ENCODE results near the gene TRIM38. TPM values are rescaled to one million over a fixed set of nuclear protein-coding genes. Genes with fewer than 3 reads are reported as not detected.

The TRIM38 gene
- total and polyA plus RNA-seq, 2 of the 13 experiments (the other 11 are each of a cell fraction or from before 2014, with no cell fraction given), result 2.5 to 3.1 TPM

DNA sequence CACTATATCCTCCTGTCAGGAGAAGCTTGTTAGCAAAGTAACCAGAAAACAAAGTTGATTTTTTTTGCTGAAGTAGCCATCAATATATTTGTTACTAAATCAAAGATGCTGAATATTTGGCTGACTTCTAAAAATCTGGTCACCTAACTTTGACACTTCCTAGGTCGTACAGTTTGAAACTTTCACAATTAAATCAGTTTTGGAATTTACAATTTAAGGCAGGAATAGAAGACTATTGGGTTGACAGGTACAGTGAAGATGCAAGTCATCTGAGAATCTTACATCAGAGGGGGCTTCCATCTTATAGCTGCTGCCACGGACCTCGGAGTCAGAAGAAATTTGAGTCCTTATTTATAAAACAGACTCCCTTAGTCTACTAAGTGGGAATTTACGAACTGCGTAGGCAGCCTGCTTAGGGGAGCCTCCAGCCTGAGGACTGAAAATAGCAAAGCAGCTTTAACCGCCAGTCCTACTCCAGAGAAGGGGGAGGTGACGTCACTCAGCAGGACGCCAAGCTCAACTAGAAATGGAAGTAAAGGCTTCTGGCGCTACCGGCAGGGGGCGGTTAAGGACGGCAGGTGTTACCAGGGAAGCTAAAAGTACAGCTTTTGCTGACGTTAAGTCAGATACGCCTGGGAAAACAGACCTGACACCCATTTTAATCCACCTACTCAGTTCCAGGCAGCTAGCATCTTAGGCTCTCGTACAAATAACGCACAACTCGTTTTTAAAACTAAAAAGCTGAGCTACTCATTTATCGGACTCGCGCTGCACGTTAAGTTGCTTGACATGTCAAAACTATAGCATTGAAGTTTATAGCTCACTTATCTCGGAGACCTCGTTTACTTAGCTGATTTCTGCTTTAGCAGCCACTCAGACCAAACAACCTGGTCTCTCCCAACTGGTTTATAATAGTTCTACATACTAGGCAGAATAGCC lies 63.6 kb downstream of the TRIM38 start (continued):
- 0 out of 2 replicates have a peak, but pooled peaks have one; percentile 62 for TF ChIP-seq PRDM10 (CRISPR knock-in tag; IDR thresholded peaks at IDR 0.05; ENCODE audit: low read depth)
- TF ChIP-seq ZNF382 (CRISPR knock-in tag; IDR thresholded peaks at IDR 0.05; ENCODE audit: borderline replicate concordance), result no peak
- 0 out of 2 replicates have a peak, but pooled peaks have one; percentile 10 for TF ChIP-seq MBNL3 (CRISPR knock-in tag; conservative IDR thresholded peaks at IDR 0.05)
- no peak; the same call in 1 of the 2 replicates for TF ChIP-seq ZNF124 (CRISPR knock-in tag; IDR thresholded peaks at IDR 0.05)
- no peak for TF ChIP-seq HNF4G (IDR thresholded peaks at IDR 0.05; ENCODE audit: borderline replicate concordance, low read depth, low read length)
- TF ChIP-seq HNF4G (CRISPR knock-in tag; IDR thresholded peaks at IDR 0.05; ENCODE audit: borderline replicate concordance, low read depth), result no peak
- no peak; the same call in 1 of the 2 replicates for TF ChIP-seq GTF2F1 (IDR thresholded peaks at IDR 0.05; ENCODE audit: low read length)
- TF ChIP-seq ZFY (CRISPR knock-in tag; IDR thresholded peaks at IDR 0.05), result no peak
- no peak for TF ChIP-seq FOXP1 (IDR thresholded peaks at IDR 0.05)
- no peak for TF ChIP-seq FOXP1 (CRISPR knock-in tag; IDR thresholded peaks at IDR 0.05)
- no peak for TF ChIP-seq SNAPC5 (CRISPR knock-in tag; IDR thresholded peaks at IDR 0.05; ENCODE audit: borderline replicate concordance)
- TF ChIP-seq NFE2L1 (CRISPR knock-in tag; IDR thresholded peaks at IDR 0.05; ENCODE audit: borderline replicate concordance), result no peak
- no peak for TF ChIP-seq GMEB1 (CRISPR knock-in tag; IDR thresholded peaks at IDR 0.05; ENCODE audit: borderline replicate concordance)
- TF ChIP-seq ZBTB8A (CRISPR knock-in tag; IDR thresholded peaks at IDR 0.05; ENCODE audit: borderline replicate concordance, low read depth), result no peak
- 0 out of 2 replicates have a peak, but pooled peaks have one; percentile 6 for TF ChIP-seq ZSCAN25 (CRISPR knock-in tag; IDR thresholded peaks at IDR 0.05)
- TF ChIP-seq, protein P1, sequence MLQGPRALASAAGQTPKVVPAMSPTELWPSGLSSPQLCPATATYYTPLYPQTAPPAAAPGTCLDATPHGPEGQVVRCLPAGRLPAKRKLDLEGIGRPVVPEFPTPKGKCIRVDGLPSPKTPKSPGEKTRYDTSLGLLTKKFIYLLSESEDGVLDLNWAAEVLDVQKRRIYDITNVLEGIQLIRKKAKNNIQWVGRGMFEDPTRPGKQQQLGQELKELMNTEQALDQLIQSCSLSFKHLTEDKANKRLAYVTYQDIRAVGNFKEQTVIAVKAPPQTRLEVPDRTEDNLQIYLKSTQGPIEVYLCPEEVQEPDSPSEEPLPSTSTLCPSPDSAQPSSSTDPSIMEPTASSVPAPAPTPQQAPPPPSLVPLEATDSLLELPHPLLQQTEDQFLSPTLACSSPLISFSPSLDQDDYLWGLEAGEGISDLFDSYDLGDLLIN (CRISPR knock-in tag; IDR thresholded peaks at IDR 0.05; ENCODE audit: borderline replicate concordance), result no peak
- TF ChIP-seq ZNF558 (CRISPR knock-in tag; IDR thresholded peaks at IDR 0.05; ENCODE audit: borderline replicate concordance), result no peak
- TF ChIP-seq ZNF280D (CRISPR knock-in tag; IDR thresholded peaks at IDR 0.05), result no peak; the same call in none of the 2 replicates
